NCI-H128 (cell line): ENCODE measurements around the gene DISP2.

Source experiments
- DNase-seq: peaks from one replicate; lab custom pipeline; 2025; ENCODE audit not compliant: unreplicated experiment; lab: John Stamatoyannopoulos, UW

Gene DISP2

GRCh38 chr15:40357723-40358470, at the start of gene DISP2:
DISP2 (plus strand) TSS chr15:40358219; CDS start chr15:40358322, 103 bp downstream.
- peak; percentile 58 for DNase-seq

- DNase-seq, result no peak
These were observed 48.6 kb upstream of the DISP2 start for GRCh38 chr15:40309344-40309862.

- no peak for DNase-seq
These were observed 47.7 kb upstream of the DISP2 start for GRCh38 chr15:40310001-40310959.

- no peak for DNase-seq
These were observed 47.0 kb upstream of the DISP2 start for GRCh38 chr15:40310993-40311392.

- DNase-seq, result no peak
These were observed 45.5 kb upstream of the DISP2 start for GRCh38 chr15:40312370-40313158.

GRCh38 chr15:40313531-40314398, 44.3 kb upstream of the DISP2 start:
- peak; percentile 70 for DNase-seq

- no peak for DNase-seq
These were observed 43.2 kb upstream of the DISP2 start for GRCh38 chr15:40314723-40315276.

- no peak for DNase-seq
These were observed 41.1 kb upstream of the DISP2 start for GRCh38 chr15:40316931-40317330.

GRCh38 chr15:40317580-40317979, 40.4 kb upstream of the DISP2 start:
- DNase-seq, result no peak

- no peak for DNase-seq
These were observed 37.6 kb upstream of the DISP2 start for GRCh38 chr15:40320409-40320808.

GRCh38 chr15:40320931-40321371, 37.1 kb upstream of the DISP2 start:
- peak; percentile 8 for DNase-seq

- DNase-seq, result no peak
These were observed 35.3 kb upstream of the DISP2 start for GRCh38 chr15:40322531-40323238.

GRCh38 chr15:40323239-40323952, 34.6 kb upstream of the DISP2 start, which contains the start of gene INAFM2:
INAFM2 (plus strand) TSS chr15:40323692; CDS start chr15:40324056, 364 bp downstream.
- DNase-seq, result peak; percentile 78

- DNase-seq, result no peak
These were observed 33.8 kb upstream of the DISP2 start for GRCh38 chr15:40323953-40324937.

GRCh38 chr15:40325188-40325587, 32.8 kb upstream of the DISP2 start:
- no peak for DNase-seq

GRCh38 chr15:40325700-40326099, 32.3 kb upstream of the DISP2 start:
- no peak for DNase-seq

- no peak for DNase-seq
These were observed 30.6 kb upstream of the DISP2 start for GRCh38 chr15:40327457-40327856.
